ENCODE results near the gene NNAT.
"Not testable (repeated sequence)": the region's sequence is repeated elsewhere in the genome, so short reads cannot be mapped to it uniquely, and the experiment has no call there.

NNAT gene

GRCh38 chr20:37544386-37544785 is 23.3 kb downstream of the NNAT start:
- no peak overlapping the region for H3K4me3 ChIP-seq (ENCODE audit: low read depth, low read length)
- no peak for TF ChIP-seq CTCF (IDR thresholded peaks at IDR 0.05; ENCODE audit: low read depth, low read length, missing control alignments)
- no peak for DNase-seq (ENCODE audit: low read depth)

GRCh38 chr20:37545516-37545915 is 24.5 kb downstream of the NNAT start:
- TF ChIP-seq CTCF (IDR thresholded peaks at IDR 0.05; ENCODE audit: low read depth, low read length, missing control alignments) = no peak

GRCh38 chr20:37547912-37548311 is 26.9 kb downstream of the NNAT start:
- DNase-seq (ENCODE audit: low read depth) = no peak
- no peak overlapping the region for H3K4me3 ChIP-seq (ENCODE audit: low read depth, low read length)
- TF ChIP-seq CTCF (IDR thresholded peaks at IDR 0.05; ENCODE audit: low read depth, low read length, missing control alignments) = no peak

More at GRCh38 chr20:37545516-37545915, 24.5 kb downstream of the NNAT start:
- DNase-seq (ENCODE audit: low read depth) = no peak
- no peak overlapping the region for H3K4me3 ChIP-seq (ENCODE audit: low read depth, low read length)

- not testable (repeated sequence) for DNase-seq (ENCODE audit: low read depth); H3K4me3 ChIP-seq (ENCODE audit: low read depth, low read length)
Observed at GRCh38 chr20:37550101-37550920, 29.3 kb downstream of the NNAT start.

GRCh38 chr20:37551660-37552059 is 30.6 kb downstream of the NNAT start:
- H3K4me3 ChIP-seq (ENCODE audit: low read depth, low read length); DNase-seq (ENCODE audit: low read depth): not testable (repeated sequence)

GRCh38 chr20:37552415-37552814 is 31.4 kb downstream of the NNAT start:
- no peak for DNase-seq (ENCODE audit: low read depth)
- H3K4me3 ChIP-seq (ENCODE audit: low read depth, low read length) = no peak overlapping the region
- no peak for TF ChIP-seq CTCF (IDR thresholded peaks at IDR 0.05; ENCODE audit: low read depth, low read length, missing control alignments)

GRCh38 chr20:37554721-37555298 is 33.8 kb downstream of the NNAT start:
- not testable (repeated sequence) for H3K4me3 ChIP-seq (ENCODE audit: low read depth, low read length); DNase-seq (ENCODE audit: low read depth)

GRCh38 chr20:37556538-37556937 is 35.5 kb downstream of the NNAT start:
- no peak for DNase-seq (ENCODE audit: low read depth)
- TF ChIP-seq CTCF (IDR thresholded peaks at IDR 0.05; ENCODE audit: low read depth, low read length, missing control alignments) = no peak
- no peak overlapping the region for H3K4me3 ChIP-seq (ENCODE audit: low read depth, low read length)
